Measurements from ENCODE around the gene DBN1.

The DBN1 gene

GRCh38 chr5:177505075-177505474, 31.6 kb upstream of the DBN1 start:
- in situ Hi-C loops (cut with MboI; ENCODE audit: low sequenced_read_pairs) = no loop called here

GRCh38 chr5:177504086-177505056, 30.9 kb upstream of the DBN1 start:
- in situ Hi-C loops (cut with MboI; ENCODE audit: low sequenced_read_pairs) = no loop called here

- in situ Hi-C loops (cut with MboI; ENCODE audit: low sequenced_read_pairs) = no loop called here
Measured at GRCh38 chr5:177503351-177504085, 30.1 kb upstream of the DBN1 start.

GRCh38 chr5:177502886-177503285, 29.5 kb upstream of the DBN1 start:
- in situ Hi-C loops (cut with MboI; ENCODE audit: low sequenced_read_pairs) = no loop called here

GRCh38 chr5:177501874-177502678, 28.6 kb upstream of the DBN1 start:
- in situ Hi-C loops (cut with MboI; ENCODE audit: low sequenced_read_pairs) = no loop called here

- in situ Hi-C loops (cut with MboI; ENCODE audit: low sequenced_read_pairs) = no loop called here
Measured at GRCh38 chr5:177500685-177501522, 27.5 kb upstream of the DBN1 start.

GRCh38 chr5:177499842-177500241, 26.4 kb upstream of the DBN1 start:
- in situ Hi-C loops (cut with MboI; ENCODE audit: low sequenced_read_pairs) = no loop called here

- in situ Hi-C loops (cut with MboI; ENCODE audit: low sequenced_read_pairs) = no loop called here
Measured at GRCh38 chr5:177498013-177498787, 24.8 kb upstream of the DBN1 start.

- in situ Hi-C loops (cut with MboI; ENCODE audit: low sequenced_read_pairs) = no loop called here
Measured at GRCh38 chr5:177497292-177498012, 24.0 kb upstream of the DBN1 start, which contains the start of gene PDLIM7. PDLIM7 (minus strand) TSS chr5:177497604; CDS start chr5:177496512, 1,092 bp downstream.

- in situ Hi-C loops (cut with MboI; ENCODE audit: low sequenced_read_pairs) = no loop called here
Measured at GRCh38 chr5:177496727-177497291, 23.4 kb upstream of the DBN1 start.

- in situ Hi-C loops (cut with MboI; ENCODE audit: low sequenced_read_pairs) = no loop called here
Measured at GRCh38 chr5:177496070-177496726, 22.8 kb upstream of the DBN1 start.

GRCh38 chr5:177495243-177496060, 22.0 kb upstream of the DBN1 start:
- in situ Hi-C loops (cut with MboI; ENCODE audit: low sequenced_read_pairs) = no loop called here

- in situ Hi-C loops (cut with MboI; ENCODE audit: low sequenced_read_pairs) = no loop called here
Measured at GRCh38 chr5:177494346-177495195, 21.1 kb upstream of the DBN1 start.

- in situ Hi-C loops (cut with MboI; ENCODE audit: low sequenced_read_pairs) = no loop called here
Measured at GRCh38 chr5:177493795-177494345, 20.4 kb upstream of the DBN1 start.

- in situ Hi-C loops (cut with MboI; ENCODE audit: low sequenced_read_pairs) = no loop called here
Measured at GRCh38 chr5:177492841-177493240, 19.4 kb upstream of the DBN1 start.
